GM18505 (cell line): Measurements from ENCODE around the gene DNAJC21.
A peak's percentile ranks its signal among the peaks of the same experiment; 100 is the strongest.

ENCODE experiments used
- ATAC-seq: cut with Tn5 transposase; IDR thresholded peaks from one replicate; pipeline ENCODE4 v1.9.1; 2021; ENCODE audit not compliant: unreplicated experiment
- POLR2A ChIP-seq: IDR thresholded peaks from 4 replicates; pipeline ENCODE4 v1.6.1; 2011; ENCODE audit warnings: borderline replicate concordance; ENCODE audit not compliant: insufficient read depth, insufficient read length; ENCODE audit errors: extremely low read depth

Gene DNAJC21

DNA sequence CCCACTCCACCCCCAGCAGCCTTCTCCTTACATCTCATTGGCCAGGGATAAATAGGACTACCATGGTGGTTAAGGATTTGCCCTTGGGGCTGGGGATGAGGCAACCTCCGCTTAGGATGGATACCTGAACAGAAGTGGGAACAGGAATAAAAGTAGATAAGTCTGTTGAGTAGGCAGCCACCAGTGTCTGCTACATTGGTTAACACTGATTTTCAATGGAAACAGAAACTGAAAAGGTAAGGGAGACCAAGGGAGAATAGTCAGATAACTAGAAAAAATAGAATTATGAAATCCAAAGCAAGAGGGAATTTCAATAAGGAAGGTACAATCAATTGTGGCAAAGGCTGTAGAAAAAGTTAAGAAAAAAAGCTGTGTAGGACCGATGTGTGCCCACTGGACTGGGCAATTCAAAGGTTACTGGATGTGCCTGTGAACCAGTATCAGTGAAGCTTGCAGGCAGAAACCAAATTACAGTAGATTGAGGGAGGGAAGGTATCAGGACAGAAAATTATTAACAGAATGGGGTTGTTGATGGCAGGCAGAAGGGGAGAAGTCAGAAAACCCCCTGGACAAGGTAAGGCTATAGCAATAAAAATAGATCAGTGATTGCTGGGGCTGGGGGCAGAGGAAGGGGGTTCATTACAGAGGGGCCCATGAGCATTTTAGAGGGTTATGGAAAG is 48.7 kb downstream of the DNAJC21 start:
- TF ChIP-seq POLR2A: no peak
- peak; percentile 91 for ATAC-seq

- no peak for ATAC-seq
- no peak for TF ChIP-seq POLR2A
These were observed 49.3 kb downstream of the DNAJC21 start for GRCh38 chr5:34978681-34979080.

GRCh38 chr5:34982823-34983222 is 53.5 kb downstream of the DNAJC21 start:
- no peak for TF ChIP-seq POLR2A
- ATAC-seq: no peak

- ATAC-seq: no peak
- TF ChIP-seq POLR2A: no peak
These were observed 57.6 kb downstream of the DNAJC21 start for GRCh38 chr5:34986965-34987364.

DNA sequence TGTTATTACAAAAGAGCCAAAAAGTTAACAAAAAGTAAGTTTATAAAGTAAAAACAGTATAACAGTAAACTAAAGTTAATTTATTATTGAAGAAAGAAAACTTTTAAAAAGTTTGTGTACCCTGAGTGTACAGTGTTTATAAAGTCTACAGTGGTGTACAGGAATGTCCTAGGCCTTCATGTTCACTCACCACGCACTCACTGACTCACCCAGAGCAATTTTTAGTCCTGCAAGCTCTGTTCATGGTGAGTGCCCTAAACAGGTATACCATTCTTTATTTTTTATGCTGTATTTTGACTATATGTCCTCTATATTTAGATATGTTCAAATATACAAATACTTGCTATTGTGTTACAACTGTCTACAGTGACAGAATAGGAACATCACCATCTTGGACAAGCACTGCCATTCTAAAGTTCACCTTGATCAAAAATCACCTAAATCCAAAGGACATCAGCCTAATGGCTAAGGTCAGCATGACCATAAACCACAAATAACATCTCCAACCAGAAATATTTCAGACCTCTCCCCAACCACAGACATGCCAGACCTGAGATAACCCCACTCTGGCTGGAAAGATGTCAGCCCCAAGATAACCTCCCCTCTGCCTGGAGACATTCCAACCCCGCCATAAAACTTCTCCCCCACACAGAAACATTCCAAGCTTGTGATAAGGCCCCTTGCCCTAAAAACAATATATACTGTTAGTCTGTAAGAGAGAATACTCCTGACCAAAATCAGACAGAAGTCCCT is 62.3 kb downstream of the DNAJC21 start:
- no peak for ATAC-seq
- no peak for TF ChIP-seq POLR2A

DNA sequence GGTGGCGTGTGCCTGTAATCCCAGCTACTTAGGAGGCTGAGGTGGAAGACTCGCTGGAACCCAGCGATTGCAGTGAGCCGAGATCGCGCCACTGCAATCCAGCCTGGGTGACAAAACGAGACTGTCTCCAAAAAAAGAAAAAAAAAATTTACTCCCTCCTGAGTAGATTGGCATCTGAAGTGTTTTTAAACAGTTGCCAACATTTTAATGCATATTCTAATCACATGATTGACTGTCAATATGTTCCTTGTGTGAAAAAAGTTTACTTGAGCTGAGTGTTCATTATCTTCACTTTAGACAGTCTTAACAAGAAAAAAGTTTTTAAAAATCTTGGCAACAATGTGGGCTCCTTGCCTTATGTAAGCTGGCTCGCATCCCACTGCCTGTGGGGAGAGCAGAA is 64.6 kb downstream of the DNAJC21 start:
- no peak for ATAC-seq

GRCh38 chr5:34996261-34996660 is 66.9 kb downstream of the DNAJC21 start:
- TF ChIP-seq POLR2A: no peak
- ATAC-seq: no peak

More for the DNA sequence above, 64.6 kb downstream of the DNAJC21 start:
- TF ChIP-seq POLR2A: no peak

DNA sequence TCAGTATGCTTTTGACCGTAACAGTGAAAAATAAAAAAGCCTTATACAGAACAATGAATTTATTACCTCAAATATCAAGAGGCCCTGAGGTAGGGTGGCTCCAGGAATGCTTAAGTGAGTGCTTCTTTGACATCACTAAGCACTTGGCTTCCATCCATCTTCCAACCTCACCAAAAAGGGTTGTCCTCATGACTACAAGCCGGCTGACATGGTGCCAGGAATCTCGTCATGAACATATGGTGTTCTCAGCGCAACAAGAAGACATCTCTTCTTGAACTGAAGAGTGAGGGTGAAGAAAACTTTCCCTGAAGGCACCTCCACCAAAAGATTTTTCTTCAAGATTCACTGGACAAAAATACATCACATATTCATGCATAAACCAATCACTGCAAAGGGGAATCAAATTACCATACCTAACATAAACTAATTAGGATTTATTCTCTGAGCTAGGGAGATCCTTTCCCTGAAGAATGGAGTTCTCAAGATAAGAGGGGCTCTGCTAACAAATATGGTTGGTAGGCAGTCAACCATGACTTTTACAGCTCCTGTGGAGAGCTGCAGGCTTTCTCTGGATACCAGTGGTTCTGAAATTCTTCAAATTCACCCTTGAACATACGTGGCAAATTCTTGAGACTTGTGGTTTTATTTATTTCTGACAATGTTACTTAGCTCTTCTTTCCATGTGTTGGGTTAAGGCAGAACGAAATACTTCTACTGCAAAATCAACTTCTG is 68.9 kb downstream of the DNAJC21 start:
- TF ChIP-seq POLR2A: no peak
- ATAC-seq: no peak

GRCh38 chr5:35001842-35002241 is 72.5 kb downstream of the DNAJC21 start:
- no peak for TF ChIP-seq POLR2A
- ATAC-seq: no peak

- no peak for ATAC-seq
- TF ChIP-seq POLR2A: no peak
These were observed 73.1 kb downstream of the DNAJC21 start for GRCh38 chr5:35002459-35002858.

DNA sequence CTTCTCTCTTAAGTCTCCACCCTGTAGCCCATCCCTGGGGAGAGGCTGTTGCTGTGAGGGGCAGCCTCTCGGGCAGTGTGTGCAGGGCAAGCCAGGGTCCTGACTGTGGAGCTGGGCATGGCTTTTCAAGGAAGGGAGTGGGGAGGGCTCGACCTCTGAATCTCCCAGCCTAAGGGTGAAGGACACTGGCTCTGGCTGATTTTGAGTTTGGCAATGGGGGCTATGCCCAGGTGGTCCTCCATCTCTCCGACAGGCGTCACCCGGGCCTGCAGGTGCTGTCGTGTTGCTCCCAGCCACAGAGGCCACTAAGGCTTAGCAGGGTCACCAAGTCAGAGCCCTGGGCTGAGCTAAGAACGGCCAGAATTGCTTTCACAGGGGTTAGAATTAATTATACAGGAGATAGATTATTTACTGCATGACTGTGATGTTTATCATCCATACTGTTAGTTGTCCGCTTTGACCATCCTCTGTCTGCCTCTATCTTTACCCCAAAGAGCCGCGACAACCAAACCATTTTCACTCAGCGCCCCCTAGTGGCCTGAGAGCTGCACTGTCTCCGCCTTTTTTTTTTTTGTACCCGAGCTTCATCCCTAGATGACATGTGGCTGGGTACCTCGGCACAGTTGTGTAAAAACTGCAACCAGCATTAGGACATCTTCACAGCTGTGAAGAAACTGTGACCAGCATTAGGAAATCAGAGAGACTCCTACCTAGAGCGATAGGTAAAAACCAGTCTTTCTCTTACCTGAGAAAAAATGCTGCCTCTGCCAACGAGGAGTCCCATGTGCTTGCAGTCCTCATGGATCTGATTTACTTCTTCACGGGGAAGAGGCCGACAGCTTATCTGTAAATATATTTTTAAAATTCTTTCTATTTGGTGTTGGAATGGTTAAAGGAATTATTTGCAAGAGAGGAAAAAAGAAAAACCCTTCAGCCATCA is 73.9 kb downstream of the DNAJC21 start:
- TF ChIP-seq POLR2A: no peak
- ATAC-seq: peak; percentile 67

GRCh38 chr5:35004200-35004599 is 74.8 kb downstream of the DNAJC21 start:
- ATAC-seq: no peak
- TF ChIP-seq POLR2A: no peak

- no peak for ATAC-seq
- no peak for TF ChIP-seq POLR2A
These were observed 75.4 kb downstream of the DNAJC21 start for GRCh38 chr5:35004771-35005170.
